Measurements from ENCODE around the gene LRMDA. TPM values are rescaled to one million over a fixed set of nuclear protein-coding genes. Genes with fewer than 3 reads are reported as not detected.

The LRMDA gene
- total and polyA plus RNA-seq, 2 donors (not counting 3 experiments of a cell fraction or from before 2014, with no cell fraction given): 9.7 to 18.0 TPM

DNA sequence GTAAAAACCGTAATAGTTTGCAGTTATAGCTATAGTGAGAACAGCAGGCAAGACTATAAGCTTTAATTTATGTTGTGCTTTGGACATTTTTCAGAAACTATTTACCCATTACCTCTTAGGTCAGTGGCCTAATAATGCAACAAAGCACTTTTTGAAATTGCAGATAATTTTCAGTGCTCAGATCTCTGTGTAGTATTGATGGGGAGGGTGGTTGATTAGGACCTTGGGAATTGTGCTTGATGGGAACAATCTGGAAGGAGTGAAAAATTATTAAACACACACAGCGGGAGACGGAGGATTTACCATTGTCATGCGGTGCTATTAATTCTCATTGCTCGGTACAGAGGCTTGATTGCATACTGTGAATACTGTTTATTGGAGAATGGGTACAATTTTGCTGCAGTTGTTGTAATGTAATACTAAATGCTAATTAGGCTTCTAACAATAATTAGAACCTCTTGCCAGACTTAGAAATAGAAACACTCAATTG lies 304.8 kb downstream of the LRMDA start:
- intact Hi-C loops (cut with micrococcal nuclease) (no loop called here), dilution Hi-C loops (cut with MboI; ENCODE audit: extremely low pct_ligation_motif_present, low sequenced_read_pairs) (no loop called here)
- H3K4me1 ChIP-seq (ENCODE audit: control insufficient read depth, extremely low read depth, insufficient read depth, low read length): no peaks in the 10 kb centered on the region
- H3K4me3 ChIP-seq (replicated peaks in 1 of 3; ENCODE audit: insufficient read depth in 1 of 3, low read depth in 1 of 3, low read length in 3 of 3): no peak overlapping the region
- H4K20me1 ChIP-seq (replicated peaks; ENCODE audit: control insufficient read depth, extremely low read depth, insufficient read depth, low read length): no peaks in the 10 kb centered on the region
- TF ChIP-seq POLR2A (IDR thresholded peaks at IDR 0.05; ENCODE audit: low read depth, low read length): no peak
- no peak for TF ChIP-seq GATA2 (IDR thresholded peaks at IDR 0.05; ENCODE audit: insufficient read depth, insufficient read length, low read depth, low read length)
- no peak for TF ChIP-seq FOS (IDR thresholded peaks at IDR 0.05; ENCODE audit: borderline replicate concordance, insufficient read depth, low read length)
- TF ChIP-seq EZH2 (IDR thresholded peaks at IDR 0.05; ENCODE audit: borderline replicate concordance, low read depth, low read length, severe bottlenecking): no peak
- TF ChIP-seq, protein P1, sequence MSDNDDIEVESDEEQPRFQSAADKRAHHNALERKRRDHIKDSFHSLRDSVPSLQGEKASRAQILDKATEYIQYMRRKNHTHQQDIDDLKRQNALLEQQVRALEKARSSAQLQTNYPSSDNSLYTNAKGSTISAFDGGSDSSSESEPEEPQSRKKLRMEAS (IDR thresholded peaks at IDR 0.05; ENCODE audit: insufficient read depth, insufficient read length): no peak
- TF ChIP-seq POLR2AphosphoS5 (IDR thresholded peaks at IDR 0.05; ENCODE audit: insufficient read depth, low read depth, low read length): no peak
- no peak for TF ChIP-seq JUN (IDR thresholded peaks at IDR 0.05; ENCODE audit: borderline replicate concordance, insufficient read depth, insufficient read length, low read depth)
- TF ChIP-seq MYC (IDR thresholded peaks at IDR 0.05; ENCODE audit: low read depth, low read length): no peak
- TF ChIP-seq, protein P2, sequence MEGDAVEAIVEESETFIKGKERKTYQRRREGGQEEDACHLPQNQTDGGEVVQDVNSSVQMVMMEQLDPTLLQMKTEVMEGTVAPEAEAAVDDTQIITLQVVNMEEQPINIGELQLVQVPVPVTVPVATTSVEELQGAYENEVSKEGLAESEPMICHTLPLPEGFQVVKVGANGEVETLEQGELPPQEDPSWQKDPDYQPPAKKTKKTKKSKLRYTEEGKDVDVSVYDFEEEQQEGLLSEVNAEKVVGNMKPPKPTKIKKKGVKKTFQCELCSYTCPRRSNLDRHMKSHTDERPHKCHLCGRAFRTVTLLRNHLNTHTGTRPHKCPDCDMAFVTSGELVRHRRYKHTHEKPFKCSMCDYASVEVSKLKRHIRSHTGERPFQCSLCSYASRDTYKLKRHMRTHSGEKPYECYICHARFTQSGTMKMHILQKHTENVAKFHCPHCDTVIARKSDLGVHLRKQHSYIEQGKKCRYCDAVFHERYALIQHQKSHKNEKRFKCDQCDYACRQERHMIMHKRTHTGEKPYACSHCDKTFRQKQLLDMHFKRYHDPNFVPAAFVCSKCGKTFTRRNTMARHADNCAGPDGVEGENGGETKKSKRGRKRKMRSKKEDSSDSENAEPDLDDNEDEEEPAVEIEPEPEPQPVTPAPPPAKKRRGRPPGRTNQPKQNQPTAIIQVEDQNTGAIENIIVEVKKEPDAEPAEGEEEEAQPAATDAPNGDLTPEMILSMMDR (IDR thresholded peaks at IDR 0.05; ENCODE audit: extremely low read depth in 1 of 2, insufficient read depth in 1 of 2, low read depth in 1 of 2, low read length in 2 of 2): no peak
- no peaks in the 10 kb centered on the region for H3K9me1 ChIP-seq (replicated peaks; ENCODE audit: control insufficient read depth, extremely low read depth, insufficient read depth, low read length)
- H3K79me2 ChIP-seq (ENCODE audit: control insufficient read depth, insufficient read depth, low read length): no peaks in the 10 kb centered on the region
- no peak overlapping the region for H3K9ac ChIP-seq (replicated peaks; ENCODE audit: extremely low read depth, insufficient read depth, low read length)
- H2AFZ ChIP-seq (ENCODE audit: low read depth, low read length): no peak overlapping the region
- no peak for FAIRE-seq
- H3K4me2 ChIP-seq (ENCODE audit: insufficient read depth, low read length): no peak overlapping the region
- BruUV-seq (replicated peaks): no TSS peak
- ChIA-PET CTCF (no interaction called here), POLR2A (no interaction called here)
- H3K27me3 ChIP-seq (ENCODE audit: control insufficient read depth in 2 of 2, insufficient read depth in 2 of 2, low read length in 2 of 2): no peaks in the 10 kb centered on the region
- H3K36me3 ChIP-seq (ENCODE audit: control insufficient read depth in 2 of 2, extremely low read depth in 1 of 2, insufficient read depth in 2 of 2, low read length in 2 of 2): no peaks in the 10 kb centered on the region
- DNase-seq (ENCODE audit: low read depth, low spot score): no peak
- no peak overlapping the region for H3K27ac ChIP-seq (ENCODE audit: insufficient read depth, low read depth, low read length)
- H3K9me3 ChIP-seq (replicated peaks; ENCODE audit: control insufficient read depth, insufficient read depth, low read length): no peaks in the 10 kb centered on the region
